ENCODE results near the gene C3orf20. TPM values are rescaled to one million over a fixed set of nuclear protein-coding genes. Genes with fewer than 3 reads are reported as not detected.

The C3orf20 gene
- total RNA-seq, 1 donor from 2014 or later: 0.52 TPM

- Histone ChIP-seq H3K27me3 (ENCODE audit: control insufficient read depth in 3 of 3, insufficient read depth in 3 of 3, low read length in 3 of 3) (no peaks in the 10 kb centered on the region), H3K4me1 (ENCODE audit: control insufficient read depth in 3 of 3, insufficient read depth in 3 of 3, low read length in 3 of 3) (no peaks in the 10 kb centered on the region), H3K36me3 (ENCODE audit: control insufficient read depth in 3 of 3, insufficient read depth in 3 of 3, low read length in 3 of 3) (no peaks in the 10 kb centered on the region), H3K9ac (ENCODE audit: low read depth in 1 of 3, low read length in 3 of 3) (no peak overlapping the region), H3K4me3 (ENCODE audit: low read length in 3 of 3) (no peak overlapping the region), H3K27ac (ENCODE audit: low read depth, low read length) (no peak overlapping the region), H3K9me3 (ENCODE audit: control insufficient read depth in 3 of 3, low read length in 3 of 3) (no peaks in the 10 kb centered on the region)
These were observed 93.3 kb downstream of the C3orf20 start for GRCh38 chr3:14768182-14768790.

GRCh38 chr3:14768881-14769280, 93.9 kb downstream of the C3orf20 start:
- H3K9ac ChIP-seq (ENCODE audit: low read depth in 1 of 3, low read length in 3 of 3): no peak overlapping the region

GRCh38 chr3:14769544-14770325, 94.8 kb downstream of the C3orf20 start:
- no peak overlapping the region for H3K9ac ChIP-seq (ENCODE audit: low read depth in 1 of 3, low read length in 3 of 3)
- no peak overlapping the region for H3K27ac ChIP-seq (ENCODE audit: low read depth, low read length)
- no peak overlapping the region for H3K4me3 ChIP-seq (ENCODE audit: low read length in 3 of 3)
- H3K36me3 ChIP-seq (ENCODE audit: control insufficient read depth in 3 of 3, insufficient read depth in 3 of 3, low read length in 3 of 3): no peaks in the 10 kb centered on the region
- no peaks in the 10 kb centered on the region for H3K9me3 ChIP-seq (ENCODE audit: control insufficient read depth in 3 of 3, low read length in 3 of 3)
- H3K27me3 ChIP-seq (ENCODE audit: control insufficient read depth in 3 of 3, insufficient read depth in 3 of 3, low read length in 3 of 3): no peaks in the 10 kb centered on the region
- no peaks in the 10 kb centered on the region for H3K4me1 ChIP-seq (ENCODE audit: control insufficient read depth in 3 of 3, insufficient read depth in 3 of 3, low read length in 3 of 3)

More at GRCh38 chr3:14768881-14769280, 93.9 kb downstream of the C3orf20 start:
- Histone ChIP-seq H3K27me3 (ENCODE audit: control insufficient read depth in 3 of 3, insufficient read depth in 3 of 3, low read length in 3 of 3) (no peaks in the 10 kb centered on the region), H3K9me3 (ENCODE audit: control insufficient read depth in 3 of 3, low read length in 3 of 3) (no peaks in the 10 kb centered on the region), H3K4me3 (ENCODE audit: low read length in 3 of 3) (no peak overlapping the region), H3K36me3 (ENCODE audit: control insufficient read depth in 3 of 3, insufficient read depth in 3 of 3, low read length in 3 of 3) (no peaks in the 10 kb centered on the region), H3K4me1 (ENCODE audit: control insufficient read depth in 3 of 3, insufficient read depth in 3 of 3, low read length in 3 of 3) (no peaks in the 10 kb centered on the region), H3K27ac (ENCODE audit: low read depth, low read length) (no peak overlapping the region)

GRCh38 chr3:14770591-14770990, 95.7 kb downstream of the C3orf20 start:
- no peak overlapping the region for H3K9ac ChIP-seq (ENCODE audit: low read depth in 1 of 3, low read length in 3 of 3)
- H3K9me3 ChIP-seq (ENCODE audit: control insufficient read depth in 3 of 3, low read length in 3 of 3): no peaks in the 10 kb centered on the region
- H3K27ac ChIP-seq (ENCODE audit: low read depth, low read length): no peak overlapping the region
- no peaks in the 10 kb centered on the region for H3K27me3 ChIP-seq (ENCODE audit: control insufficient read depth in 3 of 3, insufficient read depth in 3 of 3, low read length in 3 of 3)
- H3K4me1 ChIP-seq (ENCODE audit: control insufficient read depth in 3 of 3, insufficient read depth in 3 of 3, low read length in 3 of 3): no peaks in the 10 kb centered on the region
- H3K36me3 ChIP-seq (ENCODE audit: control insufficient read depth in 3 of 3, insufficient read depth in 3 of 3, low read length in 3 of 3): no peaks in the 10 kb centered on the region
- no peak overlapping the region for H3K4me3 ChIP-seq (ENCODE audit: low read length in 3 of 3)

GRCh38 chr3:14771593-14772497, 96.9 kb downstream of the C3orf20 start:
- no peak overlapping the region for H3K4me3 ChIP-seq (ENCODE audit: low read length in 3 of 3)
- no peaks in the 10 kb centered on the region for H3K36me3 ChIP-seq (ENCODE audit: control insufficient read depth in 3 of 3, insufficient read depth in 3 of 3, low read length in 3 of 3)
- H3K27ac ChIP-seq (ENCODE audit: low read depth, low read length): no peak overlapping the region
- no peak overlapping the region for H3K9ac ChIP-seq (ENCODE audit: low read depth in 1 of 3, low read length in 3 of 3)
- H3K27me3 ChIP-seq (ENCODE audit: control insufficient read depth in 3 of 3, insufficient read depth in 3 of 3, low read length in 3 of 3): no peaks in the 10 kb centered on the region
- no peaks in the 10 kb centered on the region for H3K9me3 ChIP-seq (ENCODE audit: control insufficient read depth in 3 of 3, low read length in 3 of 3)
- no peaks in the 10 kb centered on the region for H3K4me1 ChIP-seq (ENCODE audit: control insufficient read depth in 3 of 3, insufficient read depth in 3 of 3, low read length in 3 of 3)

- Histone ChIP-seq H3K9ac (ENCODE audit: low read depth in 1 of 3, low read length in 3 of 3) (no peak overlapping the region), H3K4me1 (ENCODE audit: control insufficient read depth in 3 of 3, insufficient read depth in 3 of 3, low read length in 3 of 3) (no peaks in the 10 kb centered on the region), H3K9me3 (ENCODE audit: control insufficient read depth in 3 of 3, low read length in 3 of 3) (no peaks in the 10 kb centered on the region), H3K27me3 (ENCODE audit: control insufficient read depth in 3 of 3, insufficient read depth in 3 of 3, low read length in 3 of 3) (no peaks in the 10 kb centered on the region), H3K4me3 (ENCODE audit: low read length in 3 of 3) (no peak overlapping the region), H3K36me3 (ENCODE audit: control insufficient read depth in 3 of 3, insufficient read depth in 3 of 3, low read length in 3 of 3) (no peaks in the 10 kb centered on the region), H3K27ac (ENCODE audit: low read depth, low read length) (no peak overlapping the region)
These were observed 97.7 kb downstream of the C3orf20 start for GRCh38 chr3:14772533-14773138.

GRCh38 chr3:14773281-14773680, 98.3 kb downstream of the C3orf20 start:
- Histone ChIP-seq H3K36me3 (ENCODE audit: control insufficient read depth in 3 of 3, insufficient read depth in 3 of 3, low read length in 3 of 3) (no peaks in the 10 kb centered on the region), H3K4me1 (ENCODE audit: control insufficient read depth in 3 of 3, insufficient read depth in 3 of 3, low read length in 3 of 3) (no peaks in the 10 kb centered on the region), H3K27ac (ENCODE audit: low read depth, low read length) (no peak overlapping the region), H3K9ac (ENCODE audit: low read depth in 1 of 3, low read length in 3 of 3) (no peak overlapping the region), H3K4me3 (ENCODE audit: low read length in 3 of 3) (no peak overlapping the region), H3K27me3 (ENCODE audit: control insufficient read depth in 3 of 3, insufficient read depth in 3 of 3, low read length in 3 of 3) (no peaks in the 10 kb centered on the region), H3K9me3 (ENCODE audit: control insufficient read depth in 3 of 3, low read length in 3 of 3) (no peaks in the 10 kb centered on the region)

- no peaks in the 10 kb centered on the region for H3K9me3 ChIP-seq (ENCODE audit: control insufficient read depth in 3 of 3, low read length in 3 of 3)
These were observed 98.8 kb downstream of the C3orf20 start for GRCh38 chr3:14773691-14774128.

GRCh38 chr3:14774431-14774830, 99.5 kb downstream of the C3orf20 start:
- no peak overlapping the region for H3K27ac ChIP-seq (ENCODE audit: low read depth, low read length)
- H3K27me3 ChIP-seq (ENCODE audit: control insufficient read depth in 3 of 3, insufficient read depth in 3 of 3, low read length in 3 of 3): no peaks in the 10 kb centered on the region
- H3K36me3 ChIP-seq (ENCODE audit: control insufficient read depth in 3 of 3, insufficient read depth in 3 of 3, low read length in 3 of 3): no peaks in the 10 kb centered on the region
- no peak overlapping the region for H3K9ac ChIP-seq (ENCODE audit: low read depth in 1 of 3, low read length in 3 of 3)
- no peak overlapping the region for H3K4me3 ChIP-seq (ENCODE audit: low read length in 3 of 3)
- H3K9me3 ChIP-seq (ENCODE audit: control insufficient read depth in 3 of 3, low read length in 3 of 3): peaks cover 0 to 3% (median 0%) of the 10 kb centered on the region in 3 donors
- H3K4me1 ChIP-seq (ENCODE audit: control insufficient read depth in 3 of 3, insufficient read depth in 3 of 3, low read length in 3 of 3): no peaks in the 10 kb centered on the region

More at GRCh38 chr3:14773691-14774128, 98.8 kb downstream of the C3orf20 start:
- H3K36me3 ChIP-seq (ENCODE audit: control insufficient read depth in 3 of 3, insufficient read depth in 3 of 3, low read length in 3 of 3): no peaks in the 10 kb centered on the region
- H3K4me1 ChIP-seq (ENCODE audit: control insufficient read depth in 3 of 3, insufficient read depth in 3 of 3, low read length in 3 of 3): no peaks in the 10 kb centered on the region
- H3K27me3 ChIP-seq (ENCODE audit: control insufficient read depth in 3 of 3, insufficient read depth in 3 of 3, low read length in 3 of 3): no peaks in the 10 kb centered on the region
- H3K9ac ChIP-seq (ENCODE audit: low read depth in 1 of 3, low read length in 3 of 3): no peak overlapping the region
- H3K4me3 ChIP-seq (ENCODE audit: low read length in 3 of 3): no peak overlapping the region
- no peak overlapping the region for H3K27ac ChIP-seq (ENCODE audit: low read depth, low read length)

All from skeletal muscle tissue (tissue), 4 donors.